Measurements from ENCODE around the gene NR2C2AP.

Gene NR2C2AP

GRCh38 chr19:19152668-19153384, 50.4 kb downstream of the NR2C2AP start:
- DNase-seq (ENCODE audit: low read depth in 2 of 2): no peak

DNA sequence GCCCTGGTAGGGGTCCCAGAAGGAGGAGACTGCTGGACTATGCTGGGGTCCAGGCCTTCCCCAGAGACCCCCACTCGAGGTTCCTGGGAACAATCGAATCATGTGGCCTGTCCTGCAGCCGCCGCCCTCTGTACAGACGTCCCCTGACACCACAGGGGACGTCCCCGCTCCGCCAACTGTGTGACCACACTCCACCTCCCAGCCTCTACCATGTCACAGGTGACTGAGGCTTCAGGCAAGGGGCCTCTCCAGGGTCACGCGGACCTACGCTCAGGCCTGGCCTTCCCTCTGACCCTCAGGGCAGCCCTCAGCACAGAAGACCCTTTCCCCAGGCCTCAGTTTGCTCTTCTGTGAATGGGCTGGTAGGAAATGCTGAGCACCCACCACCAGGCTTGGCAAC, 51.8 kb downstream of the NR2C2AP start:
- no peak for DNase-seq (ENCODE audit: low read depth in 2 of 2)
